Stimulated activated naive CD4-positive, alpha-beta T cell treated with Interleukin-2 at 50 U/mL for 16 hours (primary cell): ENCODE data around the gene KANSL1L.

Source experiments
- DNase-seq: peaks from one replicate; lab custom pipeline; 2025; lab: John Stamatoyannopoulos, UW

KANSL1L gene

DNA sequence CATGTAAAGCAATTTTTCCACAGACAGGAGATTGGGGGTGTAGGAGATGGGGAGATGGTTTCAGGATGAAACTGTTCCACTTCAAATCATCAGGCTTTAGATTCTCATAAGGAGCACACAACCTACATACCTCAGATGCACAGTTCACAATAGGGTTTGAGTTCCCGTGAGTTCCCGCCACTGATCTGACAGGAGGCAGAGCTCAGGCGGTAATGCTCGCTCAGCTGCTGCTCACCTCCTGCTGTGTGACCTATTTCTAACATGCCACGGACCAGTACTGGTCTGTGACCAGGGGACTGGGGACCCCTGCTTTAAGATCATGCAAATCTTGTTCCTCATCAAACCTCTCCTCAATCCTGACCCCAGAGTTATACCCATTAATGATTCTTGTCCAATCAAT lies 98.7 kb downstream of the KANSL1L start:
- no peak for DNase-seq

DNA sequence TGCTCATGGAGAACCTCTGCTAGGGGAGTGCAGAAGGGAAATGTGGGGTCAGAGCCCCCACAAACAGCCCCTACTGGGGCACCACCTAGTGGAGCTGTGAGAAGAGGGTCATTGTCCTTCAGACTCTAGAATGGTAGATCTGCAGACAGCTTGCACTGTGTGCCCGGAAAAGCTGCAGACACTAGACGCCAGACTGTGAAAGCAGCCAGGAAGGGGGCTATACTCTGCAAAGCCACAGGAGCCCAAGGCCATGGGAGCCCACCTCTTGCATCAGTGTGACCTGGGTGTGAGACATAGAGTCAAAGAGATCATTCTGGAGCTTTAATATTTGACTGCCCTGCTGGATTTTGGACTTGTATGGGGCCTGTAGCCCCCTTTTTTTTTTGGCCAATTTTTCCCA lies 107.9 kb downstream of the KANSL1L start:
- no peak for DNase-seq

DNA sequence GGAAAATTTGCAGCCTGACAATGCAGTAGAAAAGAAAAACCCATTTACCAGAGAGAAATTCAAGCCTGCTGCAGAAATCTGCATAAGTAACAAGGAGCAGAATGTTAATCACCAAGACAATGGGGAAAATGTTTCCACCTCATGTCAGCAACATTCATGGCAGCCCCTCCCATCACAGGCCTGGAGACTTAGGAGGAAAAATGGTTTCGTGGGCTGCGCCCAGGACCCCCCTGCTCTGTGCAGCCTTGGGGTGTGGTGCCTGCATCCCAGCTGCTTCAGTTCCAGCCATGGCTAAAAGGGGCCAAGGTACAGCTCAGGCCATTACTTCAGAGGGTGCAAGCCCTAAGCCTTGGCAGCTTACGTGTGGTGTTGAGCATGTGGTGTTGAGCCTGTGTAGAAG lies 115.4 kb downstream of the KANSL1L start:
- no peak for DNase-seq

DNA sequence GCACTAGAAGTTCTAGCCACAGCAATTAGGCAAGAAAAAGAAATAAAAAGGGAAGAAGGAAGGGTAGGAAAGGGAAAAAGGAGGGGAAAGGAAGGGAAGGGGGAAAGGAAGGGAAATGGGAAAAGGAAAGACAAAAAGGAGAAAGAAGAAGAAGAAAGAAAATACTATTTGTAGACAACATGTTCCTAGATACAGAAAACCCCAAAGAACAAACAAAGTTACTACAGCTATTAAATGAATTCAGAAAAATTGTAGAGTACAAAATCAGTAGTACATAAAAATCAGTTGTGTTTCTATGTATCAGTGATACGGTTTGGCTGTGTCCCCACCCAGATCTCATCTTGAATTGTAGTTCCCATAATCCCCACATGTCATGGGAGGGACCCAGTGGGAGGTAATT lies 116.5 kb downstream of the KANSL1L start:
- no peak for DNase-seq

DNA sequence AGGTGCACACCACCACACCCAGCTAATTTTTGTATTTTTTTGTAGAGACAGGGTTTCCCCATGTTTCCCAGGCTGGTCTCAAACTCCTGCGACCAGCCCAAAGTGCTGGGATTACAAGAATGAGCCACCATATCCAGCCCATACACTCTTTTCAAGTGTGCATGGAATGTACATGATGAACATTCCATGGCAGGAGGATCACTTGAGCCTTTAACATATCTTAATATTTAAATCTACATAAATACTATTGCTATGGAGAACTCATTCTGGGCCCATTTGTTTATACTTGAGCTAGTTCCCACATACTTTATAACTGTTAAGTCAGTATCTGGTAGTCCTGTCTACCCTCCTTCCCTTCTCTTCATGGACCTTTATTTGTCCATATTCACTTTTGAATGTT lies 120.3 kb downstream of the KANSL1L start:
- no peak for DNase-seq

DNA sequence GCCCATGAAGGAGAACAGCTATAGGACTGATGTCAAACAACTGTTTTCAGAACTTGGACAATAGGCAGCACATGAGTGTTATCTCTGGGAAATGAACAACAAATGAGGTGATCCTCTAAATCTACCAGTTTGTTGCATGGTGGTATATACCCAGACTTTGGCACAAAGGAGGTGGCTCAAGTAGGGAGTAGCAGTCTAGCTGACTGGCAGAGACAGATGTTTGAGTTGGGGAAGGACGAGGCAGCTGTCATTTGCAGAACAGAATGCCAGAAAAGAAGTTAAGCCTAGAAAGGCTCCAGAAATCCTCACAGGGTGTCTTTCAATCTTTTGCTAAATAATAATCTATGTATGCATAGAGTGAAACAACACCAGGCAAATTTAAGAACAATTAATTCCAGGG lies 121.4 kb downstream of the KANSL1L start:
- DNase-seq, result no peak

DNA sequence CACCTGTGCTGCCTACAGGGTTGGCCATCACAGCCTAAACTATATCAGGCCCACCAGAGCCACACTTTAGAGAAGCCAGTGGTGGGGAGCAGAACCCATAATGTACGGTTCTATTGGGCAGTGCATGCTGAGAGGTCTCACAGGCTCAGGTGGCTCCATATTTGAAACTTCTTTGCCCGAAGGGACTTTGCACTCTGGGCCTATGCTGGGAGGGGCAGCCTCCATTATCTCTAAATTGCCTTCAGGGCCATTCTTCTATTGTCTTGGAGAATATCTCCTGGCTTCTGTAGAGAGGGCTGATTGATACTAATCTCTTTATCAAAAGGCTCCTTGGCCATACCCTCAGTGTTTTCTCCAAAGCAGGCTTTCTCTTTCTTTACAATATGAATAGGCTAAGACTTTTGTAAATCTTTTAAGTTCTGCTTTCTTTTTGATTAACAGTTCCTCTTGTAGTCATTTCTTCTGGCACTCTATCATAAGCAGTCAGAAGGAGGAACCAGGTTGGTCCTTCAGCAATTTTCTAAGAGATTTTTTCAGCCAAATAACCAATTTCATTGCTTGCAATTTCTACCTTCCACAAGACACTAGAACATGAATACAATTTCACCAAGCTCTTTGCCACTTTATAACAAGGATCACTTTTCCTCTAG lies 124.2 kb downstream of the KANSL1L start:
- no peak for DNase-seq

DNA sequence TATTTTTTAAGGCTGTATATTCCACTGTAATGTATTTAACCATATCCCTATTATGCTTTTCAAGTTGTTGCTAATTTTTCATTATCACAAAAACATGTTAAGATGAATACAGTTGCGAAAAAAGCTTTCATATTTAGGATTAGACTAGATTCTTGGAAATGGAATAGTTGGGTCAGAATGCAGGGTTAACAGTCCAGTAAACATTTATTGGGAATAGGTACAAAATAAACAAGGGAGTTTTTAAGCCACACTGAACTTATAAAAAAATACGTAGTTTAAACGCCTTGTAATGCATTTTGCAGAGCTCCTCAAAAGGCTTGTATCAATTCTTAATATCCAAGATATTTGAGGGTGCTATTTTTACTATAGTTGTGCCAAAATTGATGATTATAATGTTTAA lies 133.1 kb downstream of the KANSL1L start:
- DNase-seq, result no peak

DNA sequence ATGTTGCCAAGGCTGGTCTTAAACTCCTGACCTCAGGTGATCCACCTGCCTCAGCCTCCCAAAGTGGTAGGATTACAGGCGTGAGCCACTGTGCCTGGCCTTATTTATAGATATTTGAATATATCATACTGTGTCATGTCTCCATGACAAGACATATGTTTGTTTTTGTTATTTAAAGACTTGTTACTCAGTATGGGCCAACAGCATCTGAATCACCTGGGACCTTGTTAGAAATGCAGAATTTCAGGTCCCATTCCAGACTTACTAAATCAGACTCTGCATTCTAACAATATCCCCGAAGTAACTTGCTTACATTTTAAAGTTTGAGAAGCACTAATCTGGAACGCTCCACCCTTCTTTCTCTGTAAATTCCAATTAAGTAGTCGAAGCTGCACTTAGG lies 135.5 kb downstream of the KANSL1L start:
- DNase-seq, result no peak

DNA sequence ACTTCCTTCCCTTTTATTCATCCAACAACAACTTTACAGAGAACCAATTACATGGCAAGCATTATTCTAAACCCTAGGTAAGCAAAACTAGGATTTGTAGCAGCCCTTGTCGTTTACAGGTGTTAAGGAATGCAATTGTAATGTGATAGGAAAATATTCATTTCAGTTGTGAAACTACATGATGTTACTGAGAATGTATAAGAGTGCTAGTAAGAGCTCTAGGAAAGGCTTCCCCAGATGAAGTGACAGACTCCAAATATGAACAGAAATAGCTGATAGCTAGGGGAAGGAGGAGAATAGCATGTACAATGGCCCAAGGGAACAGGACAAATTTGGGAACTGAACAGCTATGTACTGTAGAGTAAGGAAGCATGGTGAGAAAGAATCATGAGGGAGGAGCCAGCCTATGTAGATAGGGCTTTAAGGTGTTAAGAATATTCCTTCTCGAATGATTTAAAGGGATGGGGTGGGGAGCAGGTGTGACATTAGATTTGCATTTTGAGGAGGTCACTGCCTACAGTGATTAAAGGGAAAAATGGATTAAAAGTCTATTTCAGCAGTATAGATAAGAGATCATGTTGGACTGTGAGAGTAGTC lies 137.0 kb downstream of the KANSL1L start:
- no peak for DNase-seq

DNA sequence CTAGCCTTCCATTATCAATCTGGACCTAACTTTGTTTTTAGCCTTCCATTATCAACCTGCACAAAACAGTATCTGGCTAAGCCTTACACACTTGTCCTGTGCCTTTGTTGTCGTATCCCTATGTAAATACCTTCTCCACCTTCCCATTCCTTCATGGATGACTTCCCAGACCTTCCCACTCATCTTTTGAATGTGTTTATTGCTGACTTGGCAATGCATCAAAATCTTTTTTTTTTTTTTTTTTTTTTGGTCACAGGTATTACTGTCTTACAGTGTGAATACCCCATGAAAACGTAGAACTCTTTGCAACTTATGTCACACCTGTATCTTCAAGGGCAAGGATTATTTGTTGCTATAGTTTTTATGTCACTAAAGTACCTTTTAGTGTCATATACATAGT lies 143.0 kb downstream of the KANSL1L start:
- DNase-seq, result no peak

DNA sequence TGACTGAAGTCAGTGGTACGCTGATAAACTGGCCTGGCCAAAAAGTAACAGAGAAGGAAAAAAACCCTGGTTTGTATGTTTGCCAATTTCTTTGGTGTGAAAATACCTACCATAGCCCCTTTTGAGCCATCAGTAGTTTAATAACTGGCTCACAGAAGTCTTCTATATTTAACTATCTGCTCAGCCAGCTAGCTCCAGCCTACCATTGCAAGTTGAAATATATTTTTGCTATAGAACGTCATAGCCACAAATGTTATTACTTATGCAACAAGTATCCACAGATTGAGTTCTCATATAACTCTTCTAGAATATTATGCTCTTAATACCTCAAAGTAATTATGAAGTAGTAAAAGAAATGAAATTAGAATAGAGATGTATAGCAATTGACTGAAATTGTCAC lies 143.6 kb downstream of the KANSL1L start:
- DNase-seq, result no peak

DNA sequence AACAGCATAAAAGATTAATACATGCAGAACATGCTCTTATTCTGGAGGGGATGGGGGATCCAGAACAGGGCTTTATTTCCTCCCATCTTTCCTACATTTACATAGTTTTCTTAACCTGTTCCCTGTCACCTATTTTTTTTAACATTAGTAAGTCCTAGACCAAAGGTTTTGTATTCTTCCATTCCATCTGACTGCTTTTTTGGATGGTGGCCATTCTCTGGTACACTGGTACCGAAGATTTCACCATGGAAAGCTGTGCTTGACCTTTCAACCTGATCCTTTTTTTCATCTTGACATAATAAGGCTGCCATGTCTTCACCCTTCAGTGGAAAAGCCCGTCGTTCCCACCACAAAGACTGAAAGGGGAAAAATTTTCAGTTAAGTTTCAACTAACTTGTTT lies 148.4 kb downstream of the KANSL1L start:
- no peak for DNase-seq

DNA sequence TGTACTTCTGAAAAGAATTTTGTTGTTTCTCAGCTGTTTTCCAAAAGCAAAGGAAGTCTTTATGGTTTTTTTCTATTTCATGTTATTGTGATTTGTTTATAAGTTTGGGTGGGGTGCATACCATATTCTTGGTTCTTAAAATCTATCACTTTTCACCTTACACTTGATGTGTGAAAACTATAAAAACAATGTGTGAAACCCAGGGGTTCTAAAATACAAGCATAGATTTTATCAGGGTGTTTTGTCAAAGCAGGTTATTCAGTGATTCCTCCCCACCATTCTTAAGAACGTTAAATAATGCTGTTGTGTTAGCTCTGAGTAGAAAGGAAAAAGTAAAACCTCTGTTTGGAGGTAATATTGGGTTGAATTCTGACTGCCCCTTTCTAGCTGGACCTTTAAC lies 151.1 kb downstream of the KANSL1L start:
- no peak for DNase-seq

DNA sequence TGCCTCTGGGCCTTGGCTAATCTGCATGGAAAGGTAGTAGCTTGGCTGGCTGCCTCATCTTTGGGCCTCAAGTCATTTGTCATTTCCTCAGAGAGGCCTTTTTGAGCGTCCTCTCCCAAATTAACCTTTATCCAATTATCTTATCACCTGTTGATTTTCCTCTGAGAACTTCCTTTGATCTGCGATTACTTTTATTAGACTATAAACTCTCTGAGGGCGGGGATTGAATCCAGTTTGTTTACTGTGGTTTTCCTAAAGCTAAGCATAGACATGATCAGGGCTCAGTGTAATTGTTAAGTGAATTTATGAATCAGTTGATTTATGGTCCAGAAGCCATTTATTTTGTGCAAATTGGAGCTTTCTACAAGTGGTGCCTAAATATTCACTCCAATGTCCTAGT lies 161.3 kb downstream of the KANSL1L start:
- no peak for DNase-seq

DNA sequence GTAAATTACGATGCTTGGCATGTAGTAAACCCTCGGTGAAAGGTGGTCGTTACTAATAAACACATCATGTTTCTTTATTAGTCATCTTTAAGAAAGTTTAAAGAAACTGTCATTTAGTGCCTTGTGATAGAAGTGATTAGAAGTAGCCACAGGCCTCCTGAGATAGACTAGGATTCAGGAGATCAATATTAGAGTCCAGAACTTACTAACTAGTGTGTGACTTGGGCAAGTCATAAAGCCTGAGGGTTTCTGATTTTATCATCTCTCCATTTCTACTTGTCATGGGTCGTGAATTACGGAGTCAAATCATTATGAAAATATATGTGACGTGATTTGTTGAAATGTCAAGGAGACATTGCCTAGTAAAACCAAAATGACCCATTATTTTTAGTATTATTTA lies 162.1 kb downstream of the KANSL1L start:
- DNase-seq, result no peak

DNA sequence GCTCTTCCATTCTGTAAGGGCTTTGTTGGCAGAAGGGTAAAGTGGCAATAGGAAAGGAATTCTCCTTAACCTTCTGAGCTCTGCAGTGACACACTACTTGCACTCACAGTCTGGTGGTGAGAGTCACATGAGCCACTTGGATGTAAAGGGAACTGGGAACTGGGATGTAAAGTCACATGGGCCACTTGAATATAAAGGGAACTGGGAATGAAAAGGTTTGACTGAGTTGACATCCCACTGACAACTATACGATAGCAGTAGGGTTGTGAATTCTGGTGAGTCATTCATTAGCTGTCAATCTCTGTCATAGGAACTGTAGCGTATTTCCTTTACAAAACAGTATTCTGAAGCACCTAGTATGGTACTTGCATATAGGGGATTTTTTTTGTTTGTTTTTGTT lies 163.3 kb downstream of the KANSL1L start:
- no peak for DNase-seq

DNA sequence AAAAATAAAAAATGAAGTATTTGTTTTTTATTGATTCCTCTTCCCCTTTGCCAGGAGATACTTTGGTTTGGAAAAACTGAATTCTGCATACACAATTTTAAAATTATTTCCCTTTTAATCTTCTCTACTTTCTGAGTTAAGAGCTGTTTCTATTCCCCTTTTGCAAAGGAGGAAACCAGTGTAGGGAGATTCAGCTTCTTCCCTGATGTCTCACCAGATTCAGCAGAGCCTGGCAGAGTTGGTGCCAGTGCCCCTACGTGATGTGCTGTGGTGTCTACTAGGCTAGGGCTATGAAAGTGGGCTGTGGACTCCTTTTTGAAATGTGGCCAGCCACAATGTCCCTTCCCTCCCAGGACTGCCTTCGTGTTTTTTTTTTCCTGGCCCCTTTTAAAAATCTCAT lies 166.3 kb downstream of the KANSL1L start:
- no peak for DNase-seq

DNA sequence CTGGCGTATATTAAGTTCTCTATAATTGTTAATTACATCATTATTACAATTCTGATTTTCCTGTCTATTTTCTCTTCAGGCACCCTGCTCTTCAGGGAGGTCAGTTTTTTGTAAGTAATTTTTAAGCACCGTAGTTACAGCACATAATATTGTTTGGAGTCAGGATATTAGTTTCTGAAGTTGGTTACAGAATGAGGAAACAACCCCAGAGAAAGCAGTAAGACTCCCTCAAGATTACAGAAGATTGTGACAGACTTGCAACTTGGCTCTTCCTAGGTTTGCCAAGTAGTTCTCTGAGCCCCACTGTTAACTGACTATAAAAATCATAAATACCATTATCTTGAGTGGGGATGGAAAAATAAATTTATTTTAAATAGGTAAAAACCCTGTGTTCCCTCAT lies 167.8 kb downstream of the KANSL1L start:
- DNase-seq, result no peak

DNA sequence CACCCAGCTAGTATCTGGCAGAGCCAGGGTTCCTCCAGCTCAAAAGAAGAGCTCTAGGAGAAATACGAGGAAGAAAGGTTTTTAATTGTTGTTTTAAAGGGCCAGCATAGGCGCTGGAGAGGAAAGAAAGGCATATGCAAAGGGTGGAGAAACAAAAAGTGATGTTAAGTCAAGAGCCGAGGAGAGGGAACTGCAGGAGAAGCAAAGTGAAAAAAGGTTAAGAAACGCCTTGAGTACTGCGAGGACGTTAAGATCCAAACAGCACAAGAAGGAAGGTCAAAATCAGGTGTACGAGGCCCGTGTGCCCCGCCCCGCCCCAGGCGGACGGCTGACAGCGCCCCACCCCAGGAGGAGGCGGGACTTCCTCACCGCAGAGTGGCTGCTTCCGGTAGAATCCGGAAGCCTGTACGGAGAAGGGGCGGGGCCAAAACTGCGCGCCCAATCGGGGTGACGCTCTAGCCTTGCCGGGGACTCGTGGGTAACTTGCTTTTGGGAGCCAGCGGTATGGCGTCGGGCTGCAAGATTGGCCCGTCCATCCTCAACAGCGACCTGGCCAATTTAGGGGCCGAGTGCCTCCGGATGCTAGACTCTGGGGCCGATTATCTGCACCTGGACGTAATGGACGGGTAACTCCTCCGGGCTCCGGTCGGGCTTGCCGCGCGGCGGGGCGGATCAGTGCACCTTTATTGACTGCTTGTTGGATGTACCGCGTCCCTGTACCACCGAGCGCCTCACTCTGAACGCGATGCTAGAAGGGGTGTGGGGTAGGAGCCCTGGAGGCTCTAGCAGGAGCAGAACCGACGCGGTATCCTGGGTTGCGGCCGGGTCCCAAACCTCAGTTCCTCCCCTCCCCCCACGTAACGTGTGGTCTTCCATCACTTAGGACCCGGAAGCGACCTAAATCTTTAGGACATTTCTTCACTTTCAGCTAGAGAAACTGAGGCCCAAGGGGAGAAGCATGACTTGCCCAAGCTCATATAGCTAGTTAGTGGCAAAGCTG lies 168.8 kb downstream of the KANSL1L start, which contains the start of gene RPE:
RPE (plus strand) TSS at position 481 of the 1,000 bp plus-strand sequence; CDS start at position 505, 24 bp downstream.
- DNase-seq, result peak; percentile 95

DNA sequence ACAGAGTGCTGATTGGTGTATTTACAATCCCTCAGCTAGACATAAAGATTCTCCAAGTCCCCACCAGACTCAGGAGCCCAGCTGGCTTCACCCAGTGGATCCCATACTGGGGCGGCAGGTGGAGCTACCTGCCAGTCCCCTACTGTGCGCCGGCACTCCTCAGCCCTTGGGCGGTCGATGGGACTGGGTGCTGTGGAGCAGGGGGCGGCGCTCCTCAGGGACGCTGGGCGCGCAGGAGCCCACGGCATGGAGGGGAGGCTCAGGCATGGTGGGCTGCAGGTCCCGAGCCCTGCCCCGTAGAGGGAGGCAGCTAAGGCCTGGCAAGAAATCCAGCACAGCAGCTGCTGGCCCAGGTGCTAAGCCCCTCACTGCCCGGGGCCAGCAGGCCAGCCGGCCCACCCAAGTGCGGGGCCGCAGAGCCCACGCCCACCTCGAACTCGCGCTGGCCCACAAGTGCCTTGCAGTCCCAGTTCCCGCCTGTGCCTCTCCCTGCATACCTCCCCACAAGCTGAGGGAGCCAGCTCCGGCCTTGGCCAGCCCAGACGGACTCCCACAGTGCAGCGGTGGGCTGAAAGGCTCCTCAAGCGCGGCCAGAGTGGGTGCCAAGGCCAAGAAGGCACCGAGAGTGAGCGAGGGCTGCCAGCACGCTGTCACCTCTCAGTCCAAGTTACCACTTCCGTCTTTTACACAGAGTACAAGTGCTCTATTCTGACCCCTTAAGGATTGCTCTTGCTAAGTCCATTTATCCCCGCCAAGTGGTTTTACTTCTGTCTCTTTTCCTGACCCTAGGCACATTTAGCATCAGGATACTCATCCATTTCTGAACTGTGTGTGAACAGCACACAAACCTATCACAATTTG lies 170.5 kb downstream of the KANSL1L start:
- DNase-seq, result no peak

DNA sequence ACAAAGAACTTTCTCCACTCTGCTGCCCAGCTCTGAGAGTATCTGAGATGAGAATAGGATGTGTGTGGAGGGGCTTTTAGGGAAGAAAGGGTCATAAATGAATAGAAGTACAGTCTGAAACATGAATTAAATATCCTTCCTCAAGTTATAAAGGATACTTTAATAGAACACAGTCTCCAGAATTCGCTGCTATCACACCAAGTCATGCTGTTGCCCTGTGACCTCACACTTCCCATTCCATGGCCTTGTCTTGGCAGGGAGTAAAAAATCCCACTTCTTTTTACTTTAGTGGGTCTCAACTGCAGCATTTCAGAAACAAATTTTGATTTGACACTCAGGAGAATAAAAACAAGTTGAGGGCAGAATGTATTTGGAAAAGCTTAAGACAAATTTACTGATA lies 172.6 kb downstream of the KANSL1L start:
- no peak for DNase-seq
